GM12872 (cell line): Measurements from ENCODE around the gene CFAP46.

Experiments
- CTCF ChIP-seq: IDR thresholded peaks from 3 replicates; pipeline ENCODE4 v1.5.1; 2011; ENCODE audit warnings: low read depth, mild to moderate bottlenecking, low read length, moderate library complexity; ENCODE audit not compliant: insufficient read depth

CFAP46 gene

GRCh38 chr10:132938472-132939339 lies 3.7 kb downstream of the CFAP46 start:
- TF ChIP-seq CTCF = peak; percentile 58

GRCh38 chr10:132937861-132938260 lies 4.5 kb downstream of the CFAP46 start:
- no peak for TF ChIP-seq CTCF

- TF ChIP-seq CTCF = no peak
Measured at GRCh38 chr10:132934953-132935352, 7.4 kb downstream of the CFAP46 start.

DNA sequence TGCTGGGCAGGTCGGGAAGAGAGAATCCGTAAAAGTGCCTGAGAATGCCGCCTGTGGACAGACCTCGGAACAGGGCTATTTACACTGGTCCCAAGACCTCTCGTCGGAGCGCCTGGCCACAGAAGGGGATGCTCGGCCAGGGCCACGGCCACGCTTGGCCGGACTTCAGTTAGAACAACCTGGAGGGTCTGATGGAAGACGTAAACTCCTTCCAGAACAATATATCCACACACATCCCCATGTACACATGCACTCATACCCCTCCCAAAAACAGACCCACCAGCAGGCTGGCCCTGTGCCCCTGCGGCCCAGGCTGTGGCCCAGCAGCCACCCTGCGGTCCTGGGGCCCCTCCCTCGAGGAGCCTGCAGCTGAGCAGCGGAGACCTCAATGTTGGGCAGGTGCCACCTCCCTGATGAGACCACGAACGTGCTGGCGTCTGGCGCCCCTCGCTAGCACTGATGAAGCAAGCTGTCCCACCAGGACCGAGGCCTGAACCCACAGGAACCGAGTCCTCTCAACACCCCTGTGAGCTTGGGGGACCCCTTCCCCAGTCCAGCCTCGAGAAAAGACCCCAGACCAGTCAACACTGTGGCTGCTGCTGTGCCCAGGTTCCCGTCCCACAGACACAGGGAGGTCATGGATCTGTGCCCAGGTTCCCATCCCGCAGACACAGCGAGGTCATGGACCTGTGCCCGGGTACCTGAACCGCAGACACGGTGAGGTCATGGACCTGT lies 8.9 kb downstream of the CFAP46 start:
- no peak for TF ChIP-seq CTCF

DNA sequence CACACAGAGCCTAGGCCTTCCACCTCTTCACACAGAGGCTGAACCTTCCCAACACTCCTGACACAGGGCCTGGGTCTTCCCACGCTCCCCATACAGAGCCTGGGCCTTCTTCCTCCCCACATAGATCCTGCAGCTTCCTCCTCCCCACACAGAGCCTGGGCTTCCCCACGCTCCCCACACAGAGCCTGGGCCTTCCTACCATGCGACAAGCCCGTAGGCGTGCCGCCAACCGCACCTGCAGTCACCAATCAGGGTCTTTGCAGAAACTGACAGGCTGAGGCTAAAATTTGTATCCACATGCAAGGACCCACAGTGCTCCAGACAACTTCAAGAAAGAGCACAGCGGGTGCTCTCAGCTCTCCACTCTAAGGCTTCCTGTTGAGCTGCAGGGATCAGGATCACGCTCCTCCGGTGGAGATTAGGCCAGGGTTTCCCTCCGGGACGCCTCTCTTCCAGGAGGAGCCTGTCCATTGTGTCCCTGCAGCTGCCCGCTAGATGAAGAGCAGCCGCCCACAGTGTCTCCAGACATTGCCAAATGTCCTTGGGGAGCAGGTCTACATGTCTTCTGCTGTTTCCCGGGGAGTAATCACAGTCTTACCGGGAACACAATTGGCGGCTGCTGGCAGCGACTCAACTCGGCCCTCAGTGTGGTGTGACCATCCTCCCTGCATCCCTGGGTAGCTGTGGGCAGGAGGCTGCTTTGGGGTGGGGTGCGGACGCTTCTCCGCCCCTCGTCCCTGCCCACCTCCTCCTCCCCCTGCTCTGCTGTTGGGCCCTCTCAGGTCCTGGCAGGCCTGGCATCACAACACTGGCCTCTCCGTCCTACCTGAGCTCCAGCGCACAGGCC lies 9.7 kb downstream of the CFAP46 start:
- TF ChIP-seq CTCF = no peak

DNA sequence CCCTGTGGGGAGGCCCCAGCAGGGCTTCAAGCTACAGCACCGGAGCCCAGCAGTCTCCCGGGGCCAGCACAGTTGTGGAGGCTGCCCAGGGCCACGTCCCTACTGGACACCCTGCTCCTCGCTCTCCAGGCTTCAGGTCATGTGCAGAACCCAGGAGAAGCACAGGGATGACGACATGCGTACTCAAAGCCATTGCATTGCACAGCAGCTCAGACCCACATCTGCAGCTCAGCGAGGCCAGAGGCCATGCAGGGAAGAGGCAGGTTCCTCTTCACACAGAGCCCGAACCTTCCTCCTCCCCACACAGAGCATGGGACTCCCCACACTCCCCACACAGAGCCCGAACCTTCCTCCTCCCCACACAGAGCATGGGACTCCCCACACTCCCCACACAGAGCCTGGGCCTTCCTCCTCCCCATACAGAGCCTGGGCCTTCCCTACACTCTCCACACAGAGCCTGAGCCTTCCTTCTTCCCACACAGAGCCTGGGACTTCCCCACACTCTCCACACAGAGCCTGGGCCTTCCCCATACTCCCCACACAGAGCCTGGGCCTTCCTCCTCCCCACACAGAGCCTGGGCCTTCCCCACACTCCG lies 12.3 kb downstream of the CFAP46 start:
- TF ChIP-seq CTCF = no peak
